ENCODE measurements around the gene MIB1. TPM values are rescaled to one million over a fixed set of nuclear protein-coding genes. Genes with fewer than 3 reads are reported as not detected.
A peak's percentile ranks its signal among the peaks of the same experiment; 100 is the strongest.

Gene MIB1
- total RNA-seq, 2 experiments from 2014 or later = 34.6 to 37.4 TPM

DNA sequence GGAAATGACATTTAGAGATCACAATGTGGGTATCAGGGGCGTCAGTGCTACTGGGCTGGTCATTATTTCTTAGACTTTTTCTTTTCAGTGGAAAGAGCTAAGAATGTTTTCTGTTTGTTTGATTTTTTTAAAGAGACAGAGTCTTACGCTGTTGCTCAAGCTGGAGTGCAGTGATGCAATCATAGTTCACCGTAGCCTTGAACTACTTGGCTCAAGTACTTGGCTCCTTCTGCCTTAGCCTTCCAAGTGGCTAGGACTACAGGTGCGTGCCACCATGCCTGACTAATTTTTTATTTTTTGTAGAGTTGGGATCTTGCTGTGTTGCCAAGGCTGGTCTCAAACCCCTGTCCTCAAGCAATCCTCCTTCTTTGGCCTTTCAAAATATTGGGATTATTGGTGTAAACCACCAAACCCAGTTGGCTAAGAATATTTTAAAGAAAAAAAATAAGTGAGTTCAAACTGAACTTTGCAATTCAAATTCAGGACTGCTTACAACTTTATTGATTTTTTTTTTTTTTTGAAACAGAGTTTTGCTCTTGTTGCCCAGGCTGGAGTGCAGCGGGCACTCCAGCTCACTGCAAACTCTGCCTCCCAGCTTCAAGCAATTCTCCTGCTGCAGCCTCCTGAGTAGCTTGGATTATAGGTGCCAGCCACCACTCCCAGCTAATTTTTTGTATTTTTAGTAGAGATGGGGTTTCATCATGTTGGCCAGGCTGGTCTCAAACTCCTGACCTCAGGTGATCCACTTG is 154.2 kb downstream of the MIB1 start:
- ChIA-PET POLR2A (no interaction called here), CTCF (interaction anchor here (1.2 kb wide), 1 partner anchor 61 kb away, joined by 3 read pairs; no protein-coding TSS in a partner anchor)
- H3K27ac Mint-ChIP-seq = no peak overlapping the region
- no peaks in the 10 kb centered on the region for H3K9me3 Mint-ChIP-seq
- DNase-seq = no peak
- peaks cover 3% of the 10 kb centered on the region for H3K4me1 Mint-ChIP-seq (ENCODE audit: low read depth)
- TF ChIP-seq, protein P1, sequence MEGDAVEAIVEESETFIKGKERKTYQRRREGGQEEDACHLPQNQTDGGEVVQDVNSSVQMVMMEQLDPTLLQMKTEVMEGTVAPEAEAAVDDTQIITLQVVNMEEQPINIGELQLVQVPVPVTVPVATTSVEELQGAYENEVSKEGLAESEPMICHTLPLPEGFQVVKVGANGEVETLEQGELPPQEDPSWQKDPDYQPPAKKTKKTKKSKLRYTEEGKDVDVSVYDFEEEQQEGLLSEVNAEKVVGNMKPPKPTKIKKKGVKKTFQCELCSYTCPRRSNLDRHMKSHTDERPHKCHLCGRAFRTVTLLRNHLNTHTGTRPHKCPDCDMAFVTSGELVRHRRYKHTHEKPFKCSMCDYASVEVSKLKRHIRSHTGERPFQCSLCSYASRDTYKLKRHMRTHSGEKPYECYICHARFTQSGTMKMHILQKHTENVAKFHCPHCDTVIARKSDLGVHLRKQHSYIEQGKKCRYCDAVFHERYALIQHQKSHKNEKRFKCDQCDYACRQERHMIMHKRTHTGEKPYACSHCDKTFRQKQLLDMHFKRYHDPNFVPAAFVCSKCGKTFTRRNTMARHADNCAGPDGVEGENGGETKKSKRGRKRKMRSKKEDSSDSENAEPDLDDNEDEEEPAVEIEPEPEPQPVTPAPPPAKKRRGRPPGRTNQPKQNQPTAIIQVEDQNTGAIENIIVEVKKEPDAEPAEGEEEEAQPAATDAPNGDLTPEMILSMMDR (IDR thresholded peaks at IDR 0.05) = no peak
- intact Hi-C loops (cut with micrococcal nuclease) = loop anchor here (5.0 to 10.0 kb wide), 2 partner anchors 60 to 668 kb away; no protein-coding TSS in a partner anchor
- H3K4me3 Mint-ChIP-seq = no peak overlapping the region
- H3K36me3 Mint-ChIP-seq (ENCODE audit: low read depth) = no peaks in the 10 kb centered on the region
- ATAC-seq = no peak
- peaks cover 13% of the 10 kb centered on the region for H3K27me3 Mint-ChIP-seq

GRCh38 chr18:21896732-21897336 is 156.2 kb downstream of the MIB1 start:
- H3K9me3 Mint-ChIP-seq = no peaks in the 10 kb centered on the region
- no peak overlapping the region for H3K27ac Mint-ChIP-seq
- ATAC-seq (no peak), DNase-seq (no peak)
- TF ChIP-seq, protein P1 (IDR thresholded peaks at IDR 0.05) = no peak
- intact Hi-C loops (cut with micrococcal nuclease) = loop anchor here (5.0 to 10.0 kb wide), 2 partner anchors 58 to 665 kb away; no protein-coding TSS in a partner anchor
- peaks cover 11% of the 10 kb centered on the region for H3K27me3 Mint-ChIP-seq
- CTCF ChIA-PET = no interaction called here
- POLR2A ChIA-PET = no interaction called here
- no peaks in the 10 kb centered on the region for H3K36me3 Mint-ChIP-seq (ENCODE audit: low read depth)
- H3K4me1 Mint-ChIP-seq (ENCODE audit: low read depth) = peaks cover 3% of the 10 kb centered on the region
- no peak overlapping the region for H3K4me3 Mint-ChIP-seq

GRCh38 chr18:21897811-21898210 is 157.2 kb downstream of the MIB1 start:
- no peak overlapping the region for H3K4me3 Mint-ChIP-seq
- peak; percentile 43 for DNase-seq
- ATAC-seq = peak; percentile 69
- H3K9me3 Mint-ChIP-seq = no peaks in the 10 kb centered on the region
- TF ChIP-seq, protein P1 (IDR thresholded peaks at IDR 0.05) = peak; percentile 69
- H3K4me1 Mint-ChIP-seq (ENCODE audit: low read depth) = peaks cover 3% of the 10 kb centered on the region
- peaks cover 9% of the 10 kb centered on the region for H3K27me3 Mint-ChIP-seq
- intact Hi-C loops (cut with micrococcal nuclease) = loop anchor here (5.0 to 10.0 kb wide), 2 partner anchors 57 to 664 kb away; no protein-coding TSS in a partner anchor
- H3K36me3 Mint-ChIP-seq (ENCODE audit: low read depth) = no peaks in the 10 kb centered on the region
- ChIA-PET POLR2A (no interaction called here), CTCF (interaction anchor here (0.6 to 1.8 kb wide), 6 partner anchors 47 to 837 kb away, joined by 3 to 7 read pairs (median 3); no protein-coding TSS in a partner anchor)
- H3K27ac Mint-ChIP-seq = no peak overlapping the region

- TF ChIP-seq, protein P1 (IDR thresholded peaks at IDR 0.05) = no peak
- CTCF ChIA-PET = no interaction called here
- DNase-seq (no peak), ATAC-seq (no peak)
- intact Hi-C loops (cut with micrococcal nuclease) = no loop called here
- Mint-ChIP-seq H3K27ac (no peak overlapping the region), H3K4me3 (no peak overlapping the region), H3K4me1 (ENCODE audit: low read depth) (peaks cover 3% of the 10 kb centered on the region), H3K36me3 (ENCODE audit: low read depth) (no peaks in the 10 kb centered on the region), H3K9me3 (no peaks in the 10 kb centered on the region), H3K27me3 (peaks cover 9% of the 10 kb centered on the region)
- POLR2A ChIA-PET = no interaction called here
Measured at GRCh38 chr18:21900605-21901352, 160.2 kb downstream of the MIB1 start.

All from activated CD8-positive, alpha-beta T cell treated with anti-CD3 and anti-CD28 coated beads for 36 hours (primary cell).